Endothelial cell of umbilical vein (primary cell): Measurements from ENCODE around the gene STRA6. TPM values are rescaled to one million over a fixed set of nuclear protein-coding genes. Genes with fewer than 3 reads are reported as not detected.

Experiments
- BruUV-seq: library from RNA; stranded (reverse); fragments of 400-500 nt; replicated peaks from 2 replicates; lab custom pipeline; 2021; lab: Mats Ljungman, UMichigan
- CTCF ChIA-PET: fragments of 300-600, 350-600 bp; sonication (Branson Sonifier 250); formaldehyde crosslinking; loops from one replicate; lab custom pipeline; 2021; ENCODE audit warnings: antibody characterized with exemption, inconsistent platforms; lab: Charles Lee
- POLR2A ChIA-PET: fragments of 300-600, 350-600 bp; sonication (Branson Sonifier 250); formaldehyde crosslinking; loops from one replicate; lab custom pipeline; 2021; ENCODE audit warnings: antibody characterized with exemption, inconsistent platforms; lab: Charles Lee
- DNase-seq: peaks from one replicate; pipeline ENCODE4 v3.0.0-alpha.2; 2011; ENCODE audit warnings: low read depth, low spot score
- FAIRE-seq: peaks from 2 replicates; lab custom pipeline; 2011; peaks lifted over from hg19 to GRCh38; lab: Jason Lieb, UNC
- H2AFZ ChIP-seq: 2 replicates; pipeline ENCODE4 v1.6.0; 2012; ENCODE audit warnings: low read depth, low read length, control low read depth, inconsistent platforms
- H3K27ac ChIP-seq: 2 replicates; pipeline ENCODE4 v1.5.1; 2011; ENCODE audit warnings: low read depth, mild to moderate bottlenecking, control low read depth, low read length, moderate library complexity; ENCODE audit not compliant: insufficient read depth
- H3K27me3 ChIP-seq, 2 experiments: 2 replicates each; pipeline versions ENCODE4 v1.6.0 to v1.6.1; 2011; ENCODE audit warnings: low read length in 2 of 2, mixed read lengths in 1 of 2; ENCODE audit not compliant: control insufficient read depth in 2 of 2, insufficient read depth in 2 of 2
- H3K36me3 ChIP-seq, 2 experiments: 2 replicates in 1 of 2; 3 replicates in 1 of 2; pipeline ENCODE4 v1.5.1; 2011; ENCODE audit warnings: low read length in 2 of 2, mild to moderate bottlenecking in 1 of 2, moderate library complexity in 1 of 2; ENCODE audit not compliant: control insufficient read depth in 2 of 2, insufficient read depth in 2 of 2; ENCODE audit errors: extremely low read depth in 1 of 2
- H3K4me1 ChIP-seq: 3 replicates; pipeline ENCODE4 v1.5.1; 2011; ENCODE audit warnings: mild to moderate bottlenecking, low read length; ENCODE audit not compliant: control insufficient read depth, insufficient read depth; ENCODE audit errors: extremely low read depth
- H3K4me2 ChIP-seq: 2 replicates; pipeline ENCODE4 v1.6.1; 2011; ENCODE audit warnings: low read length, control low read depth, mixed read lengths; ENCODE audit not compliant: insufficient read depth
- H3K4me3 ChIP-seq, 3 experiments: fragments of 200-600 bp in 1 of 3; sonication (generic), shearing (Covaris generic) in 1 of 3; replicated peaks in 1 of 3; 2 replicates each; pipeline ENCODE4 v1.5.1; 2011 to 2016; ENCODE audit warnings: control low read depth in 3 of 3, low read length in 3 of 3, mild to moderate bottlenecking in 2 of 3, inconsistent platforms in 1 of 3, low read depth in 1 of 3, moderate library complexity in 1 of 3; ENCODE audit not compliant: insufficient read depth in 1 of 3
- H3K79me2 ChIP-seq: 2 replicates; pipeline ENCODE4 v1.6.0; 2012; ENCODE audit warnings: low read length, inconsistent platforms; ENCODE audit not compliant: control insufficient read depth, insufficient read depth
- H3K9ac ChIP-seq: replicated peaks from 2 replicates; pipeline ENCODE3; 2011; ENCODE audit warnings: low read length, control low read depth; ENCODE audit not compliant: insufficient read depth; ENCODE audit errors: extremely low read depth
- H3K9me1 ChIP-seq: replicated peaks from 3 replicates; pipeline ENCODE4 v1.6.0; 2011; ENCODE audit warnings: mild to moderate bottlenecking, low read length; ENCODE audit not compliant: control insufficient read depth, insufficient read depth; ENCODE audit errors: extremely low read depth
- H3K9me3 ChIP-seq: replicated peaks from 2 replicates; pipeline ENCODE4 v1.5.1; 2012; ENCODE audit warnings: low read length, inconsistent platforms; ENCODE audit not compliant: control insufficient read depth, insufficient read depth
- H4K20me1 ChIP-seq: replicated peaks from 2 replicates; pipeline ENCODE3; 2011; ENCODE audit warnings: mild to moderate bottlenecking, low read length; ENCODE audit not compliant: control insufficient read depth, insufficient read depth; ENCODE audit errors: extremely low read depth
- CTCF ChIP-seq, 2 donors: IDR thresholded peaks; 1 replicate in 1 of 2; 2 replicates in 1 of 2; pipeline ENCODE4 v1.5.1; 2011; ENCODE audit warnings: low read length in 2 of 2, mild to moderate bottlenecking in 2 of 2, moderate library complexity in 2 of 2, control low read depth in 1 of 2, inconsistent platforms in 1 of 2, low read depth in 1 of 2; ENCODE audit not compliant: insufficient read depth in 1 of 2; ENCODE audit errors: extremely low read depth in 1 of 2
- EZH2 ChIP-seq: IDR thresholded peaks from 2 replicates; pipeline ENCODE4 v1.6.1; 2012; ENCODE audit warnings: borderline replicate concordance, low read depth, mild to moderate bottlenecking, moderate library complexity, low read length, inconsistent platforms; ENCODE audit not compliant: severe bottlenecking
- FOS ChIP-seq: IDR thresholded peaks from 2 replicates; pipeline ENCODE4 v1.6.1; 2011; ENCODE audit warnings: mild to moderate bottlenecking, low read length, moderate library complexity, borderline replicate concordance; ENCODE audit not compliant: insufficient read depth
- GATA2 ChIP-seq: IDR thresholded peaks from 2 replicates; pipeline ENCODE4 v1.7.0; 2011; ENCODE audit warnings: low read depth, mild to moderate bottlenecking, moderate library complexity, mixed read lengths, low read length; ENCODE audit not compliant: insufficient read length, insufficient read depth
- JUN ChIP-seq: IDR thresholded peaks from 2 replicates; pipeline ENCODE4 v1.6.1; 2011; ENCODE audit warnings: borderline replicate concordance, low read depth; ENCODE audit not compliant: insufficient read length, insufficient read depth
- MAX ChIP-seq: IDR thresholded peaks from 2 replicates; pipeline ENCODE4 v1.6.1; 2011; ENCODE audit not compliant: insufficient read depth, insufficient read length
- MYC ChIP-seq: IDR thresholded peaks from one replicate; pipeline ENCODE4 v1.6.1; 2011; ENCODE audit warnings: mild to moderate bottlenecking, low read depth, low read length
- POLR2A ChIP-seq: IDR thresholded peaks from 2 replicates; pipeline ENCODE4 v1.6.1; 2012; ENCODE audit warnings: low read depth, mild to moderate bottlenecking, control low read depth, low read length
- dilution Hi-C: fragments of 300-500 bp; cut with MboI; formaldehyde crosslinking; loops from one replicate; pipeline ENCODE4 v1.15.0; 2019; ENCODE audit warnings: low sequenced_read_pairs; ENCODE audit not compliant: extremely low pct_ligation_motif_present
- intact Hi-C: fragments of 100-400 bp; cut with micrococcal nuclease; formaldehyde crosslinking; loops from one replicate; pipeline ENCODE4 v1.10.0; 2022
- polyA plus RNA-seq, 4 experiments: library from polyadenylated mRNA; depleted of rRNA in 3 of 4; stranded (reverse) in 3 of 4; unstranded in 1 of 4; fragments of >200 nt; gene quantifications; 2 replicates each; pipeline versions ENCODE4 v1.2.1 to v1.2.3, GENCODE V29; 2011 to 2012; ENCODE audit warnings: missing spikeins in 1 of 4
- total RNA-seq: library from RNA; stranded (reverse); gene quantifications from 2 replicates; pipeline ENCODE4 v1.2.3, GENCODE V29; 2021

Gene STRA6
- total and polyA plus RNA-seq, 2 donors (not counting 3 experiments of a cell fraction or from before 2014, with no cell fraction given) = not detected

GRCh38 chr15:74208901-74209559, 6.4 kb upstream of the STRA6 start:
- no peak overlapping the region for H3K9ac ChIP-seq
- FAIRE-seq (no peak), DNase-seq (no peak)
- no peaks in the 10 kb centered on the region for H3K4me1 ChIP-seq
- H4K20me1 ChIP-seq = no peaks in the 10 kb centered on the region
- dilution Hi-C loops (no loop called here), intact Hi-C loops (no loop called here)
- H3K9me3 ChIP-seq = no peaks in the 10 kb centered on the region
- H3K27me3 ChIP-seq = peaks cover 0 to 2% of the 10 kb centered on the region in 2 experiments
- BruUV-seq = no TSS peak
- H3K36me3 ChIP-seq = no peaks in the 10 kb centered on the region
- POLR2A ChIA-PET = no interaction called here
- no peak overlapping the region for H3K27ac ChIP-seq
- H3K9me1 ChIP-seq = no peaks in the 10 kb centered on the region
- H3K4me3 ChIP-seq = no peak overlapping the region
- no peak overlapping the region for H2AFZ ChIP-seq
- TF ChIP-seq MAX = no peak
- no peak for TF ChIP-seq FOS
- TF ChIP-seq MYC = no peak
- no peak for TF ChIP-seq CTCF (IDR thresholded peaks at IDR 0.05; ENCODE audit: extremely low read depth in 1 of 2, insufficient read depth in 1 of 2, low read depth in 1 of 2, low read length in 2 of 2)
- no peak for TF ChIP-seq GATA2
- TF ChIP-seq JUN = no peak
- TF ChIP-seq POLR2A = no peak
- no peak for TF ChIP-seq EZH2
- H3K4me2 ChIP-seq = no peak overlapping the region
- CTCF ChIA-PET = no interaction called here
- H3K79me2 ChIP-seq = no peaks in the 10 kb centered on the region
